Neural progenitor cell (in vitro differentiated cells): Measurements from ENCODE around the gene CBFA2T3. TPM values are rescaled to one million over a fixed set of nuclear protein-coding genes. Genes with fewer than 3 reads are reported as not detected.

ENCODE experiments used
- DNase-seq: peaks from one replicate; pipeline ENCODE4 v3.0.0-alpha.2; 2016; ENCODE audit warnings: low spot score
- H2AFZ ChIP-seq: fragments of 200-600 bp; sonication (generic); replicated peaks from 2 replicates; pipeline ENCODE4 v1.6.1; 2016; ENCODE audit warnings: antibody characterized with exemption
- H3F3A ChIP-seq: fragments of 200-600 bp; sonication (generic); 2 replicates; pipeline ENCODE4 v1.6.1; 2016; ENCODE audit warnings: antibody characterized with exemption, low read depth
- H3K27ac ChIP-seq: fragments of 200-600 bp; sonication (generic); 2 replicates; pipeline ENCODE4 v1.5.1; 2016; ENCODE audit warnings: mild to moderate bottlenecking
- H3K27me3 ChIP-seq: fragments of 200-600 bp; sonication (generic); 2 replicates; pipeline ENCODE4 v1.6.1; 2016; ENCODE audit warnings: mild to moderate bottlenecking, moderate library complexity
- H3K36me3 ChIP-seq: fragments of 200-600 bp; sonication (generic); 2 replicates; pipeline ENCODE4 v1.5.1; 2016
- H3K4me1 ChIP-seq: fragments of 200-600 bp; sonication (generic); 2 replicates; pipeline ENCODE4 v1.6.1; 2016; ENCODE audit warnings: mixed run types
- H3K4me2 ChIP-seq: fragments of 200-600 bp; sonication (generic); 2 replicates; pipeline ENCODE4 v1.6.1; 2016
- H3K4me3 ChIP-seq: fragments of 200-600 bp; sonication (generic); 2 replicates; pipeline ENCODE4 v1.5.1; 2016
- H3K79me2 ChIP-seq: fragments of 200-600 bp; sonication (generic); 2 replicates; pipeline ENCODE4 v1.6.1; 2016; ENCODE audit warnings: low read depth
- H3K9ac ChIP-seq: fragments of 200-600 bp; sonication (generic); 2 replicates; pipeline ENCODE4 v1.6.1; 2016
- H3K9me3 ChIP-seq: fragments of 200-600 bp; sonication (generic); 2 replicates; pipeline ENCODE4 v1.5.1; 2016; ENCODE audit warnings: low read depth
- H4K20me1 ChIP-seq: fragments of 200-600 bp; sonication (generic); 2 replicates; pipeline ENCODE4 v1.6.1; 2016; ENCODE audit warnings: low read depth
- H3K27ac Mint-ChIP-seq: 3 replicates; pipeline ENCODE4 v1.8.0; 2021; ENCODE audit warnings: mixed read lengths
- H3K27me3 Mint-ChIP-seq: 2 replicates; pipeline ENCODE4 v1.8.0; 2022; ENCODE audit warnings: low read depth, mild to moderate bottlenecking, inconsistent platforms, moderate library complexity, mixed read lengths; ENCODE audit not compliant: insufficient read depth
- H3K36me3 Mint-ChIP-seq: 3 replicates; pipeline ENCODE4 v1.8.0; 2021; ENCODE audit warnings: mixed read lengths
- H3K4me1 Mint-ChIP-seq: 3 replicates; pipeline ENCODE4 v1.8.0; 2021; ENCODE audit warnings: mixed read lengths
- H3K4me3 Mint-ChIP-seq: 3 replicates; pipeline ENCODE4 v1.8.0; 2021; ENCODE audit warnings: mild to moderate bottlenecking, moderate library complexity, mixed read lengths
- H3K9me3 Mint-ChIP-seq: 3 replicates; pipeline ENCODE4 v1.8.0; 2020; ENCODE audit warnings: mixed read lengths
- CTCF ChIP-seq: fragments of 200-600 bp; sonication (generic); IDR thresholded peaks from 2 replicates; pipeline ENCODE4 v1.5.1; 2017; ENCODE audit warnings: antibody characterized with exemption, mild to moderate bottlenecking
- EZH2 ChIP-seq: fragments of 200-600 bp; sonication (generic); IDR thresholded peaks from 2 replicates; pipeline ENCODE4 v1.6.1; 2017; ENCODE audit warnings: antibody characterized with exemption, mild to moderate bottlenecking, moderate library complexity
- EZH2phosphoT487 ChIP-seq: fragments of 200-600 bp; sonication (generic); IDR thresholded peaks from 2 replicates; pipeline ENCODE4 v1.6.1; 2017; ENCODE audit warnings: antibody characterized with exemption
- total RNA-seq: library from RNA; depleted of rRNA; stranded (reverse); fragments of >200 nt; gene quantifications from 2 replicates; pipeline ENCODE4 v1.2.3, GENCODE V29; 2015; ENCODE audit warnings: low replicate concordance

CBFA2T3 gene
- total RNA-seq, 1 donor from 2014 or later: 0.22 TPM

DNA sequence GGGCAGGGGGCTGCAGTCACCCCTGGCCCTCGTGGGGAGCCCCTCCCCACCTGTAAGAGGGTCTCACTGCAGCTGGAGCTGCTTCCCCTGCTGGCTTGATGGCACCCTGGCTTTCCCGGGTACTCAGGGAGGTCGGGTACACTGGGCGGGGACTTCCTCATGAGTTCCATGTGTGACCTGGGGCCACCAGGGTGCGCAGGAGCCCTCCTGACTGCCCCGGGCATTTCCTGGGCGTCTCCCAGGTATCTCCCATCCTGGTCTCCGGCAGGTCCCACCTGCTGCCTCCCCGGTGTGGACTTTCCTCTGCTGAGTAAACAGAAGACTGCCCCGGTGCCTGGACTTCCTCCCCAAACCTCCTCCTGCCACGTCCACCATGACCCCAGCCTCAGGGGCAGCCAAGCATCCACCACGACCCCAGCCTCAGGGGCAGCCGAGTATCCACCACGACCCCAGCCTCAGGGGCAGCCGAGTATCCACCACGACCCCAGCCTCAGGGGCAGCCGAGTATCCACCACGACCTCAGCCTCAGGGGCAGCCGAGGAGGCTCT, 40.9 kb downstream of the CBFA2T3 start:
- TF ChIP-seq CTCF: peak; percentile 4
- TF ChIP-seq EZH2: no peak
- TF ChIP-seq EZH2phosphoT487: no peak
- Histone ChIP-seq H3K4me3 (no peak overlapping the region), H3F3A (peaks cover 19% of the 10 kb centered on the region), H3K4me1 (no peaks in the 10 kb centered on the region), H3K27me3 (peaks cover 44% of the 10 kb centered on the region), H2AFZ (no peak overlapping the region), H3K79me2 (no peaks in the 10 kb centered on the region), H3K9me3 (no peaks in the 10 kb centered on the region), H3K36me3 (no peaks in the 10 kb centered on the region), H3K4me2 (no peak overlapping the region), H3K27ac (no peak overlapping the region), H3K9ac (no peak overlapping the region), H4K20me1 (peaks cover 10% of the 10 kb centered on the region)
- H3K27ac Mint-ChIP-seq: no peak overlapping the region
- H3K27me3 Mint-ChIP-seq: peaks cover 14% of the 10 kb centered on the region
- no peak overlapping the region for H3K4me3 Mint-ChIP-seq
- H3K4me1 Mint-ChIP-seq: peaks cover 6% of the 10 kb centered on the region
- DNase-seq: no peak
- no peaks in the 10 kb centered on the region for H3K36me3 Mint-ChIP-seq
- H3K9me3 Mint-ChIP-seq: no peaks in the 10 kb centered on the region

- Histone ChIP-seq H4K20me1 (no peaks in the 10 kb centered on the region), H3K79me2 (no peaks in the 10 kb centered on the region), H3K9ac (no peak overlapping the region), H3K9me3 (no peaks in the 10 kb centered on the region), H3K4me2 (no peak overlapping the region), H3K36me3 (no peaks in the 10 kb centered on the region), H2AFZ (no peak overlapping the region), H3K27me3 (peaks cover 24% of the 10 kb centered on the region), H3F3A (peaks cover 2% of the 10 kb centered on the region), H3K27ac (no peak overlapping the region), H3K4me3 (no peak overlapping the region), H3K4me1 (no peaks in the 10 kb centered on the region)
- Mint-ChIP-seq H3K9me3 (no peaks in the 10 kb centered on the region), H3K27ac (no peak overlapping the region), H3K36me3 (no peaks in the 10 kb centered on the region), H3K4me3 (no peak overlapping the region), H3K27me3 (peaks cover 14% of the 10 kb centered on the region), H3K4me1 (peaks cover 3% of the 10 kb centered on the region)
- TF ChIP-seq CTCF: no peak
- no peak for TF ChIP-seq EZH2phosphoT487
- TF ChIP-seq EZH2: no peak
- DNase-seq: no peak
These were observed 42.8 kb downstream of the CBFA2T3 start for GRCh38 chr16:88934066-88934667.

- H3K9me3 Mint-ChIP-seq: no peaks in the 10 kb centered on the region
- H3K4me3 ChIP-seq: no peak overlapping the region
- no peak for DNase-seq
- H3K9ac ChIP-seq: no peak overlapping the region
- no peaks in the 10 kb centered on the region for H3K4me1 Mint-ChIP-seq
- H4K20me1 ChIP-seq: no peaks in the 10 kb centered on the region
- no peaks in the 10 kb centered on the region for H3K36me3 Mint-ChIP-seq
- H3K4me2 ChIP-seq: no peak overlapping the region
- peaks cover 11% of the 10 kb centered on the region for H3K27me3 Mint-ChIP-seq
- TF ChIP-seq EZH2: no peak
- no peak for TF ChIP-seq EZH2phosphoT487
- no peak for TF ChIP-seq CTCF
- no peaks in the 10 kb centered on the region for H3F3A ChIP-seq
- no peaks in the 10 kb centered on the region for H3K36me3 ChIP-seq
- H3K9me3 ChIP-seq: no peaks in the 10 kb centered on the region
- no peak overlapping the region for H3K27ac ChIP-seq
- no peak overlapping the region for H3K27ac Mint-ChIP-seq
- peaks cover 12% of the 10 kb centered on the region for H3K27me3 ChIP-seq
- H3K79me2 ChIP-seq: no peaks in the 10 kb centered on the region
- no peak overlapping the region for H2AFZ ChIP-seq
- no peaks in the 10 kb centered on the region for H3K4me1 ChIP-seq
- H3K4me3 Mint-ChIP-seq: no peak overlapping the region
These were observed 44.1 kb downstream of the CBFA2T3 start for GRCh38 chr16:88932929-88933328.
